ENCODE results near the gene GOLGA6L26.
A peak's percentile ranks its signal among the peaks of the same experiment; 100 is the strongest.
"Not testable (repeated sequence)": the region's sequence is repeated elsewhere in the genome, so short reads cannot be mapped to it uniquely, and the experiment has no call there.

GOLGA6L26 gene

DNA sequence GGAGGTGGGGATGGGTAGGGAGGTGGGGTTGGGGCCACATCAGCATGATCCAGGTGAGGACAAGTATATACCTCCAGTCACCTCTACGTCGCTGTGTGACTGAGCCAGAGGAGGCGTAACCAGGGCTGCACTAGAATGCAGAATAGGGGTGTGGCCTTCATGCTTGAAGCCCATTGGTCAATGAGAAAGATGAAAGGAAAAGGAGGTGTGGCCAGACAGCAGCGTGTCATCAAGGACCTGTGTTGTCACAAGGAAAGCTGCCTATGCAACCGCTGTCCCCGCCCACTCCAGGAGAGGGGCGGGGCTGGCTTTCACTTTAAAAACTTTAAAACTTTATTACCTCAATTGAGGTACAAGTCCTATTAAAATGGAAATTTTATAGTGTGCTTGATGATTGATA lies at the start of gene GOLGA6L26:
GOLGA6L26 (minus strand) TSS at position 101 of the 400 bp plus-strand sequence; CDS start at position 40, 61 bp downstream.
- not testable (repeated sequence) for DNase-seq (ENCODE audit: low read depth in 2 of 2)

GRCh38 chr15:23381192-23381591 lies 47.2 kb upstream of the GOLGA6L26 start:
- not testable (repeated sequence) for DNase-seq (ENCODE audit: low read depth in 2 of 2)

DNA sequence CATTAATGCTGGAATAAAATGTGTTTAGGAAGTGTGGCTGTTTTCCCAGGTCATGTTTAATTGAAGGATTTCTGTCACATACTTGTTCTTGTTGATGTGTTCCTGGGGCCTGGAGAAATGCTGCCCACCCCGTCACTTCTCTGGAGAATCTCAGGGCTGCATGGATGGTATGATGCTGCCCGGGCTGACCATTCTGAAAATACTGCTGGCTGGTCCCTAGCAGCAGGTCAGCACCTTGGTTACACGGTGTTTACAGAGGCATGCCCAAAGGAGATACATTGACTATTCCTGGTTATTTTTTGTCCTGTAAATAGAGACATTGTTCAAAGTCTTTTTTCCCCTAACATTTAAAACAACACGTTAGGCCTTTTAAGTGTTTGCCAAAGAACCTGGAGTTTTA lies 46.7 kb upstream of the GOLGA6L26 start:
- DNase-seq (ENCODE audit: low read depth in 2 of 2): not testable (repeated sequence)

DNA sequence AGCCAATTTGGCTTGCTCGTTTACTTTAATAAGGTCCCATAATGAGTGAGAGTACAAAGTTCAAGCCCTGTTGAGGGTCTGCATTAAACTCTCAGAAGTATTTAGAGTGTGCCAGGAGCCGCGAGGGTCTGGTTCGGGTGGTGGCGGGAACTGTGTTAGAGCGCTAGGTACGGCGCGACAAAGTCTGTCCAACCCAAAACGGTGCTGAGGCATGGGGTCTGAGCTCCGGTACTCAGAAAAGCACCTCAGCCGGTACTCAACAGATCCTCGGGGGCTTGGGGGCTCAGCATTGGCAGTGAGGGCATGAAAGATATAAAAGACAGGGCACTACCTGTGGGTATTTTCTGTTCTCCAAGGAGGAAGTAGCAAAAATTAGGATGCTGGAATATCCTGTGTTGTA lies 45.0 kb upstream of the GOLGA6L26 start:
- DNase-seq (ENCODE audit: low read depth in 2 of 2): not testable (repeated sequence)

DNA sequence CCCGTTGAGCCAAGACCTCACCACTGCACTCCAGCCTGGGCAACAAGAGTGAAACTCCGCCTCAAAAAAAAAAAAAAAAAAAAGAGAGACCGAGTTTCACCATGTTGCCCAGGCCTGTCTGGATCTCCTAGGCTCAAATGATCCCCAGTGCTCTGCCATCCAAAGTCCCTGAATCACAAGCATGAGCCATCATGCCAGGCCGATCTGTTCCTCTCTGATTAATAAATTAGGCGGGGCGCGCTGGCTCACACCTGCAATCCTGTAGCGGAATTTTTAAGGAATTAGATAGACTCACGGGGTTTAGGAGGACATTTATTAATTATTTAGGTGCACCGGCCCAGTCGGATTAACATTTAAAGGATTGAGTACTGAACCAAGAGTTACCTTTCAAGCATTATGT lies 40.2 kb upstream of the GOLGA6L26 start:
- not testable (repeated sequence) for DNase-seq (ENCODE audit: low read depth in 2 of 2)

DNA sequence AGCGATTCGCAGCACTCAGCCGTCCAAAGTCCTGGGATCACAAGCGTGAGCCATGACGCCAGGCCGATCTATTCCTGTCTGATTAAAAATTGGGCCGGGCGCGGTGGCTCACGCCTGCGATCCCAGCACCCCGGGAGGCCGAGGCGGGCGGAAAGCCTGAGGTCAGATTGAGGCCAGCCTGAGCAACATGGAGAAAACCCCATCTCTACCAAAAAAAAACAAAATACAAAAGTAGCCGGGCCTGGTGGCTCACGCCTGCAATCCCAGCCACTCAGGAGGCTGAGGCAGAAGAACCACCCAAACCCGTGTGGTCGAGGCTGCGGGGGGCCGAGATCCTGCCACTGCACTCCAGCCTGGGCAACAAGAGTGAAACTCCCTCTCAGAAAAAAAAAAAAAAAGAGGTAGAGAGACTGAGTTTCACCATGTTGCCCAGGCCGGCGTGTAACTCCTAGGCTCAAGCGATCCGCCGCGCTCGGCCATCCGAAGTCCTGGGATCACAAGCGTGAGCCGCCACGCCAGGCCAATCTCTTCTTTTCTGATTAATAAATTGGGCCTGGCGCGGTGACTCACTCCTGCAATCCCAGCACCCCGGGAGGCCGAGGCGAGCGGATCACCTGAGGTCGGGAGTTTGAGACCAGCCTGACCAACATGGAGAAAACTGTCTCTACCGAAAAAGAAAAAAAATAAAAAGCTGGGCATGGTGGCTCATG lies 39.0 kb upstream of the GOLGA6L26 start:
- DNase-seq (ENCODE audit: low read depth in 2 of 2): not testable (repeated sequence)

GRCh38 chr15:23372284-23372683 lies 38.3 kb upstream of the GOLGA6L26 start:
- DNase-seq (ENCODE audit: low read depth in 2 of 2): no peak

DNA sequence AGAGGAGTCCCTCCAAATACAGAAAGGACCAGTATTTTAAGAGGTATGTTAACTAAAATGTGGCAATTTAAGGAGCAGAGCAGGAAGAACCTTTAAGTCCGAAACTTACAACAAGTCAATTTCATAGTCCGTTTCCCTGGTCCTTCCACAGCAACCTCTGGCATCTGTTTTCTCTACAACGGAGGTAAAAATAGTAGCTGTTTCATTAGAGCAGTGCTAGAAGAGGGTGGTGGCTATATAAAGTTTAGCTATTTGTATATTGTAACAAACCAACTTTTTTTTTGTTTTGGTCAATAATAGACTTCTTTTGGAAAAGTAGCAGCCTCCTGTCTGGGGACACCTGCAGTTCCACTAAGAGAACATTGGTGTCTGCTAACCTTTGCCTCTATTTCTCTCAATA lies 37.9 kb upstream of the GOLGA6L26 start:
- DNase-seq (ENCODE audit: low read depth in 2 of 2): not testable (repeated sequence)

DNA sequence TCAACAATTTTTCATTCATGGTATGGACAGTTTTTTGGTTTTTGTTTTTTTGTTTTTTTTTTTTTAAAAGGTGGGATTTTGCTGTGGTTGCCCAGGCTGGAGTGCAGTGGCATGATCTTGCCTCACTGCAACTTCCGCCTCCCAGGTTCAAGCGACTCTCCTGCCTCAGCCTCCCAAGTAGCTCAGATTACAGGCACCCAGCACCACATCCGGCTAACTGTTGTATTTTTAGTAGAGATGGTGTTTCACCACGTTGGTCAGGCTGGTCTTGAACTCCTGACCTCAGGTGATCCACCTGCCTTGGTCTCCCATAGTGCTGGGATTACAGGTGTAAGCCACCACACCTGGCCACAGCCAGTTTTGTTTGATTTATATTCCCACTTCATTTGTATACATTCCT lies 37.1 kb upstream of the GOLGA6L26 start:
- DNase-seq (ENCODE audit: low read depth in 2 of 2): not testable (repeated sequence)

DNA sequence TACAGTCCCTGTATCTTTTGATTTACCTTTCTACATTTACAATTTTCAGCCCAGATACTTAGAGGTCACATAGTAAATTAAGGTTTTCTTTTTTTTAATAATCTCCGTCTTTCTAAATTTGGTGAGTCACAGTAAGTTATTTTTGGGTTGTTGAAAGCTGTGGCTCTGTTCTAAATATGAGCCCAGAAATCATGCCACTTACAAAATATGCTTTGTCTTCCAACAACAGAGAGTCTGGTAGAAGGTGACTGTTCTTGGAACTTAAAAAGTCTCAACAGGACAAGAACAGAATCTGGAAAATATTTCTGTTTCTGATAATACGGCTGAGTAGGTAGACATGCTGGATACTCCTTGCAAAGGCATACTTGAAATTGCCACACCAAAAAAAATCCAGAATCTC lies 36.6 kb upstream of the GOLGA6L26 start:
- DNase-seq (ENCODE audit: low read depth in 2 of 2): no peak

DNA sequence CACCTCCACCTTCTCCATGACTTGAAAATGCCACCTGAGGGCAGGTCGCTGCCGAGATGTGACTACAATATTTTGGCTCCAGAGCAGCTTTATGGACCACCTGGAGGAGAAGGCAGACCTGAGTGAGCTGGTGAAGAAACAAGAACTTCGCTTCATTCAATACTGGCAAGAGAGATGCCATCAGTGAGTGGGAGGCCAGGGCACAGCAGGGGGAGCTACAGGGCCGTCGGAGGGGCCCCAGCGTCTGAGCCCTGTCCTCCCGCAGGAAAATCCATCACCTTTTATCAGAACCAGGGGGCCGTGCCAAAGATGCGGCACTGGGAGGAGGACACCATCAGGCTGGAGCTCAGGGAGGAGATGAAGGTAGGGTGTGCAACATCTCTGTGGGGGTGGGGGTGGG lies 30.3 kb upstream of the GOLGA6L26 start:
- not testable (repeated sequence) for DNase-seq (ENCODE audit: low read depth in 2 of 2)

GRCh38 chr15:23362622-23363021 lies 28.6 kb upstream of the GOLGA6L26 start:
- not testable (repeated sequence) for DNase-seq (ENCODE audit: low read depth in 2 of 2)

DNA sequence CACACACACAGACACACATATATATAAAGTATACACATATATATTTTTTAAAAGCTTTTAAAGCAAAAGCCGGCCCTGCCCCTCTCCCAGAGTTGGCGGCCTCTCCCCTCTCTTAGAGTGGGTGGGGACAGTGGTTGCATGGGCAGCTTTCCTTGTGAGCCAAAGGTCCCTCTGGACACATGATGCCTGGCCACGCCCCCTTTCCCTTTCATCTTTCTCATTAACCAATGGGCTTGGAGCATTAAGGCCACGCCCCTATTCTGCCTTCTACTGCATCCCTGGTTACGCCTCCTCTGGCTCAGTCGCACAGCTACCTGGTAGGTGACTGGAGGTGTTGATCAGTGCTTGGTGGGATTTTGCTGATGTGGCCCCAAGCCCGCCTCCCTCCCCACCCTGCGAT lies 20.5 kb upstream of the GOLGA6L26 start, which contains the start of gene GOLGA8S:
GOLGA8S (plus strand) TSS at position 301 of the 400 bp plus-strand sequence; CDS start at position 363, 62 bp downstream.
- DNase-seq (ENCODE audit: low read depth in 2 of 2): not testable (repeated sequence)

DNA sequence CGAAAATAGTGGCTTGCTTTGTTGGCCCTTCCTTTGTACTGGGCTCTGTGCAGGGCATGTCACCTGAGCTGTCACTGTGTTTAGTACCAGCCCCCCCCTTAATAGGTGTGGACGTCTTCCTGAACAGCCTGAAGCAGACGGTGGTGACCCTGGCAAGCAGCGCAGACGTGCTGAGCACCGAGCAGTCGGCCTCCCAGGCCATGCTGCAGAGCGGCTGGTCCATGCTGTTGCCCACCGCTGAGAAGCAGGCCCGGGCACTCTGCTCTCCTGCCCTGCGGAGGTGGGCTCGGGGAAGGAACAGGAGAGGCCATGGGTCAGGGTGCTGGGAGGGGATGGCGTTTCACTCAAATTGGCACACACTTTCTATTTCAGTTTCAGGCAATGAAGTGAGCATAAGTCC lies 22.8 kb downstream of the GOLGA6L26 start:
- DNase-seq (ENCODE audit: low read depth in 2 of 2): not testable (repeated sequence)

- not testable (repeated sequence) for DNase-seq (ENCODE audit: low read depth in 2 of 2)
These were observed 28.1 kb downstream of the GOLGA6L26 start for GRCh38 chr15:23305921-23306320.

DNA sequence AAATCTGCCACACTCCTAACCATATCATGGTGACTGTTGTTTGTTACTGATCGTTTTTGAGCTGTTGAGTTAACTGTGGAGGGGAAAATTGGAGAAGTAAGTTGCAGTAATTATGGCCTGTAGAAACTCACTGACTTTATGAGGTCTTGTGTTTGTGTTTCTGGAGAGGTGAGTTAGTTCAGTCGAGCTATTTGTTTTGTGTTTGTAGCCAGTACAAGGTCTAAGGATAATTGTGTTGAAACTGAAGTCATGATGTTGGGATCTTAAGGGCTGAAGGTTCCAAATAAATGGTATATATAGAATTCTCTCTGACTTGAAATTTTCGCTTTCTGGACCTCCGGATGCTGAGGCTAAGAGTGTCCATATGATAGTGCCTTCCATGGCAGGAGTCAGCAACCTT lies 29.2 kb downstream of the GOLGA6L26 start:
- DNase-seq (ENCODE audit: low read depth in 2 of 2): not testable (repeated sequence)

GRCh38 chr15:23304267-23304666 lies 29.7 kb downstream of the GOLGA6L26 start:
- not testable (repeated sequence) for DNase-seq (ENCODE audit: low read depth in 2 of 2)

DNA sequence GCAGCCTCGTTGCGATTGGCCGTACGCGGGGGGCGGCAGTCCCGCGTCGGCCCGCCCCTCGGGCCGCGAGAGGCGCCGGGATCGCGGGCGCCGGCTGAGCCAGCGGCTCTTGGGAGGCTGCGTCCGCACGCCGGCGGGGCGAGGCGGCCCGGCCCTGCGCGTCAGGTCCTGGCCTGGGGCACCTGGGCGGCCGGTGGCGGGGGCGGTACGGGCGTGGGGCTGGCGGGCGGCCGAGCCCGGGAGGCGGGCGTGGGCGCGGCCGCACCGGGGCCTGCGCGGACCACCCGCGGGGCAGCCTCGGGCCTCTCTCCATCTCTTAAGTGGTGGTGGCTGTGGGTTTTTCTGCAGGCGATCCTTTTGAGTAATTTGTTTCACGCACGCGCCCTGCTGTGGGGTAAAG lies 30.3 kb downstream of the GOLGA6L26 start:
- DNase-seq (ENCODE audit: low read depth in 2 of 2): peak in 1 of 2 donors; percentile 6

DNA sequence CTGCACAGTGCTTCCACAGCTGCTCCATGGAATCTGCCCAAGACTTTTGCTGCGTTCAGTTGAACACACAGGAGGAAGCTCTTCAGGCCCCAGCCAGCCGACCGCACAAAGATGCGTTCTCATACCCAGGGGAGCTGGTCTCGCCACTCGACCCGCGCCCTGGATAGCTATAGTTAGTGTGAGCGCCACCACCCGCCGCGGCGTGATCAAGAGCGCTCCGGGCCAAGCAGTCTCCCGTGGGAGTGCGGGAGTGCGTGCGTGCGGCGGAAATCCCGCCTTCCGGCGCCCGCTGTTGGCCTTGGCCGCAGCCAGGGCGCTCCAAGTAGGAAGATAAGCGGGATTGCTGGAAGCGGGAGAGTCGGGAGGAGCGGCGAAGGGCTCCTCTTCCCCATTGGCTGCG lies 30.8 kb downstream of the GOLGA6L26 start:
- not testable (repeated sequence) for DNase-seq (ENCODE audit: low read depth in 2 of 2)
